ENCODE data around the gene CYP1B1.
"Not testable (repeated sequence)": the region's sequence is repeated elsewhere in the genome, so short reads cannot be mapped to it uniquely, and the experiment has no call there.

Gene CYP1B1

GRCh38 chr2:38116762-38117161 is 40.8 kb upstream of the CYP1B1 start:
- no peak for TF ChIP-seq CTCF (conservative IDR thresholded peaks at IDR 0.05; ENCODE audit: control insufficient read depth, insufficient read depth, low read depth, low read length)
- DNase-seq (ENCODE audit: low read depth), result peak; percentile 96
- H3K4me3 ChIP-seq (ENCODE audit: control insufficient read depth, low read depth, low read length), result no peak overlapping the region

GRCh38 chr2:38115216-38116032 is 39.5 kb upstream of the CYP1B1 start:
- no peak overlapping the region for H3K4me3 ChIP-seq (ENCODE audit: control insufficient read depth, low read depth, low read length)
- peak; percentile 100 for TF ChIP-seq CTCF (conservative IDR thresholded peaks at IDR 0.05; ENCODE audit: control insufficient read depth, insufficient read depth, low read depth, low read length)
- peak; percentile 81 for DNase-seq (ENCODE audit: low read depth)

GRCh38 chr2:38113981-38114708 is 38.2 kb upstream of the CYP1B1 start:
- no peak for TF ChIP-seq CTCF (conservative IDR thresholded peaks at IDR 0.05; ENCODE audit: control insufficient read depth, insufficient read depth, low read depth, low read length)
- H3K4me3 ChIP-seq (ENCODE audit: control insufficient read depth, low read depth, low read length), result no peak overlapping the region
- peak; percentile 77 for DNase-seq (ENCODE audit: low read depth)

- no peak overlapping the region for H3K4me3 ChIP-seq (ENCODE audit: control insufficient read depth, low read depth, low read length)
- TF ChIP-seq CTCF (conservative IDR thresholded peaks at IDR 0.05; ENCODE audit: control insufficient read depth, insufficient read depth, low read depth, low read length), result no peak
- no peak for DNase-seq (ENCODE audit: low read depth)
These were observed 37.1 kb upstream of the CYP1B1 start for GRCh38 chr2:38113051-38113450.

GRCh38 chr2:38111350-38111749 is 35.4 kb upstream of the CYP1B1 start:
- not testable (repeated sequence) for DNase-seq (ENCODE audit: low read depth); H3K4me3 ChIP-seq (ENCODE audit: control insufficient read depth, low read depth, low read length)

- no peak for TF ChIP-seq CTCF (conservative IDR thresholded peaks at IDR 0.05; ENCODE audit: control insufficient read depth, insufficient read depth, low read depth, low read length)
- peak; percentile 49 for DNase-seq (ENCODE audit: low read depth)
- H3K4me3 ChIP-seq (ENCODE audit: control insufficient read depth, low read depth, low read length), result no peak overlapping the region
These were observed 33.8 kb upstream of the CYP1B1 start for GRCh38 chr2:38109732-38110181.

Data from fibroblast of mammary gland (primary cell).